Brain microvascular endothelial cell (primary cell): ENCODE measurements around the gene MYBBP1A.
A peak's percentile ranks its signal among the peaks of the same experiment; 100 is the strongest.

Source experiments
- DNase-seq: peaks from one replicate; pipeline ENCODE4 v3.0.0-alpha.2; 2020
- H3K27ac ChIP-seq: fragments of 250-450 bp; sonication (Bioruptor Pico); 2 replicates; pipeline ENCODE4 v1.5.1; 2020; ENCODE audit warnings: mild to moderate bottlenecking, moderate library complexity
- H3K27me3 ChIP-seq: fragments of 250-450 bp; sonication (Bioruptor Pico); replicated peaks from 2 replicates; pipeline ENCODE4 v1.5.1; 2020; ENCODE audit warnings: mild to moderate bottlenecking
- H3K36me3 ChIP-seq: fragments of 250-450 bp; sonication (Bioruptor Pico); replicated peaks from 2 replicates; pipeline ENCODE4 v1.5.1; 2020; ENCODE audit warnings: mild to moderate bottlenecking
- H3K4me3 ChIP-seq: 2 replicates; pipeline ENCODE4 v1.5.1; 2011; ENCODE audit warnings: low read depth, mild to moderate bottlenecking, control low read depth, low read length, moderate library complexity
- in situ Hi-C: cut with HindIII; loops from 2 replicates; pipeline ENCODE4 v1.10.0; 2017; ENCODE audit warnings: low sequenced_read_pairs, low pct_ligation_motif_present
- TF ChIP-seq, protein P1 (sequence below): IDR thresholded peaks from 2 replicates; pipeline ENCODE4 v1.5.1; 2011; ENCODE audit warnings: low read depth, mild to moderate bottlenecking, moderate library complexity, low read length, control low read depth, inconsistent platforms; ENCODE audit errors: missing control alignments

The MYBBP1A gene

GRCh38 chr17:4586043-4586442, 30.9 kb upstream of the MYBBP1A start:
- H3K27me3 ChIP-seq: peaks cover 53% of the 10 kb centered on the region
- TF ChIP-seq, protein P1, sequence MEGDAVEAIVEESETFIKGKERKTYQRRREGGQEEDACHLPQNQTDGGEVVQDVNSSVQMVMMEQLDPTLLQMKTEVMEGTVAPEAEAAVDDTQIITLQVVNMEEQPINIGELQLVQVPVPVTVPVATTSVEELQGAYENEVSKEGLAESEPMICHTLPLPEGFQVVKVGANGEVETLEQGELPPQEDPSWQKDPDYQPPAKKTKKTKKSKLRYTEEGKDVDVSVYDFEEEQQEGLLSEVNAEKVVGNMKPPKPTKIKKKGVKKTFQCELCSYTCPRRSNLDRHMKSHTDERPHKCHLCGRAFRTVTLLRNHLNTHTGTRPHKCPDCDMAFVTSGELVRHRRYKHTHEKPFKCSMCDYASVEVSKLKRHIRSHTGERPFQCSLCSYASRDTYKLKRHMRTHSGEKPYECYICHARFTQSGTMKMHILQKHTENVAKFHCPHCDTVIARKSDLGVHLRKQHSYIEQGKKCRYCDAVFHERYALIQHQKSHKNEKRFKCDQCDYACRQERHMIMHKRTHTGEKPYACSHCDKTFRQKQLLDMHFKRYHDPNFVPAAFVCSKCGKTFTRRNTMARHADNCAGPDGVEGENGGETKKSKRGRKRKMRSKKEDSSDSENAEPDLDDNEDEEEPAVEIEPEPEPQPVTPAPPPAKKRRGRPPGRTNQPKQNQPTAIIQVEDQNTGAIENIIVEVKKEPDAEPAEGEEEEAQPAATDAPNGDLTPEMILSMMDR: no peak
- in situ Hi-C loops: no loop called here
- no peak overlapping the region for H3K4me3 ChIP-seq
- DNase-seq: no peak
- H3K36me3 ChIP-seq: no peaks in the 10 kb centered on the region
- no peak overlapping the region for H3K27ac ChIP-seq

DNA sequence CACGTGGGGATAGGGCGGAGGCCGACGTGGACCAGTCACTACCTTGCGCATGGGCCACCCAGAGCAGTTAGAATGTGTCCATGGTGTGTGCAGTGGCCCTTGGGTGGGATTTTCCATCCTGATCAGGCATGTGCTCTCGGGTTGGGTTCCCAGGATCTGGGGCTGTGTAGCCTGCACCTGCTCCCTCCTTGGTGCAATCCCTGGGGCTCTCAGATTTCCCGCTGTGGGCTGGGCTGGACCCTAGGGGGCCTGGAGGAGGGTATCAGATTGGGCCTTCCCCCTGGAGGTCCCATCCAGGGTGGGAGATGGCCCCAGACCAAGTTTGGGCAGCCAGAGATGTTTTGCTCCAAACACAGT, 30.4 kb upstream of the MYBBP1A start:
- in situ Hi-C loops: no loop called here
- TF ChIP-seq, protein P1: no peak
- H3K36me3 ChIP-seq: no peaks in the 10 kb centered on the region
- H3K4me3 ChIP-seq: no peak overlapping the region
- no peak overlapping the region for H3K27ac ChIP-seq
- peaks cover 53% of the 10 kb centered on the region for H3K27me3 ChIP-seq
- DNase-seq: no peak

- in situ Hi-C loops: no loop called here
- no peak for DNase-seq
- TF ChIP-seq, protein P1: no peak
- peaks cover 50% of the 10 kb centered on the region for H3K27me3 ChIP-seq
- no peak overlapping the region for H3K27ac ChIP-seq
- H3K4me3 ChIP-seq: no peak overlapping the region
- no peaks in the 10 kb centered on the region for H3K36me3 ChIP-seq
Measured at GRCh38 chr17:4584917-4585637, 29.9 kb upstream of the MYBBP1A start.

DNA sequence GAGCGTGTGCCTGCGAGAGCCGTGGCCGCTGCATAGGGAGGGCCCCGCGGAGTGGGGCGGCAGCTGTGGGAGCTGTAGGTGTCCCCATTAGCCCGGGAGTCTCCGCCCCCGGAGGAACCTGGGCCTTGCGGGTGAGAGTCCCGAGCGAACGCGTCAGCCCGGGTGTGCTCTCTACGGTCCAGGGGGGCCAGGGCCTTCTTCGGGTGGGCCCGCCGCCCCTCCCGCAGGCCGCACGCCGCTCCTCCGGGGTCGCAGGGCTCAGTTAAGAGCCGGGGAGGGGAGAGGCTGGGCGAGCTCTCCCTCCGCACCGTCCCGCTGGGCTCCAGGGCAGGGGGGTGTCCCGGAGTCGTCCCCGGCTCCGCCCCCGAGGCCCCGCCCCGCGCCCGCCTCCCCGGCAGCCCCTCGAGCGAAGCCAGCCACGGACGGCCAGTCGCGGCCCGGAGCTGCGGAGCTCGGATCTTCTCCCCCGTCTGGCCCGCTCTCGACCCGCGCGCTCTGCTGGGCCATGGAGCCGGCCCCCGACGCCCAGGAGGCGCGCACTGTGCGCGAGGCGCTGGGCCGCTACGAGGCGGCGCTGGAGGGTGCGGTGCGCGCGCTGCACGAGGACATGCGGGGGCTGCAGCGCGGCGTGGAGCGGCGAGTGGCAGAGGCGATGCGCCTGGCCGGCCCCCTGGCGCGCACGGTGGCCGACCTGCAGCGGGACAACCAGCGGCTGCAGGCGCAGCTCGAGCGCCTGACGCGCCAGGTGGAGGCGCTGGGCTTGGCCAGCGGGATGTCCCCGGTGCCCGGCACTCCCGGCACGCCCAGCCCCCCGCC, 29.1 kb upstream of the MYBBP1A start, which contains the start of gene SMTNL2:
Gene SMTNL2 (plus strand): TSS at position 429 of the 816 bp plus-strand sequence. CDS start 77 bp downstream, at position 506.
- DNase-seq: no peak
- no peak within 1 kb of the TSS for H3K4me3 ChIP-seq
- in situ Hi-C loops: no loop called here

GRCh38 chr17:4583782-4584100, 28.6 kb upstream of the MYBBP1A start:
- Histone ChIP-seq H3K27me3 (peaks cover 50% of the 10 kb centered on the region), H3K27ac (no peak overlapping the region), H3K4me3 (no peak overlapping the region), H3K36me3 (no peaks in the 10 kb centered on the region)
- TF ChIP-seq, protein P1: peak; percentile 56
- in situ Hi-C loops: no loop called here
- DNase-seq: no peak

More for the DNA sequence above, 29.1 kb upstream of the MYBBP1A start, which contains the start of gene SMTNL2:
- peaks cover 50% of the 10 kb centered on the region for H3K27me3 ChIP-seq
- TF ChIP-seq, protein P1: no peak
- no peak within 1 kb of the TSS for H3K27ac ChIP-seq
- no peaks in the 10 kb centered on the region for H3K36me3 ChIP-seq
